Stimulated activated CD4-positive, alpha-beta T cell treated with anti-CD3 and anti-CD28 coated beads, Interleukin-15, amount 100 ng/mL, for 48 hours (primary cell): ENCODE data around the gene NEU4.
"Not testable (repeated sequence)": the region's sequence is repeated elsewhere in the genome, so short reads cannot be mapped to it uniquely, and the experiment has no call there.

Source experiments
- DNase-seq, 2 donors: peaks; one replicate each; pipeline ENCODE4 v3.0.0-alpha.2; 2020; ENCODE audit warnings: low read depth in 2 of 2

The NEU4 gene

DNA sequence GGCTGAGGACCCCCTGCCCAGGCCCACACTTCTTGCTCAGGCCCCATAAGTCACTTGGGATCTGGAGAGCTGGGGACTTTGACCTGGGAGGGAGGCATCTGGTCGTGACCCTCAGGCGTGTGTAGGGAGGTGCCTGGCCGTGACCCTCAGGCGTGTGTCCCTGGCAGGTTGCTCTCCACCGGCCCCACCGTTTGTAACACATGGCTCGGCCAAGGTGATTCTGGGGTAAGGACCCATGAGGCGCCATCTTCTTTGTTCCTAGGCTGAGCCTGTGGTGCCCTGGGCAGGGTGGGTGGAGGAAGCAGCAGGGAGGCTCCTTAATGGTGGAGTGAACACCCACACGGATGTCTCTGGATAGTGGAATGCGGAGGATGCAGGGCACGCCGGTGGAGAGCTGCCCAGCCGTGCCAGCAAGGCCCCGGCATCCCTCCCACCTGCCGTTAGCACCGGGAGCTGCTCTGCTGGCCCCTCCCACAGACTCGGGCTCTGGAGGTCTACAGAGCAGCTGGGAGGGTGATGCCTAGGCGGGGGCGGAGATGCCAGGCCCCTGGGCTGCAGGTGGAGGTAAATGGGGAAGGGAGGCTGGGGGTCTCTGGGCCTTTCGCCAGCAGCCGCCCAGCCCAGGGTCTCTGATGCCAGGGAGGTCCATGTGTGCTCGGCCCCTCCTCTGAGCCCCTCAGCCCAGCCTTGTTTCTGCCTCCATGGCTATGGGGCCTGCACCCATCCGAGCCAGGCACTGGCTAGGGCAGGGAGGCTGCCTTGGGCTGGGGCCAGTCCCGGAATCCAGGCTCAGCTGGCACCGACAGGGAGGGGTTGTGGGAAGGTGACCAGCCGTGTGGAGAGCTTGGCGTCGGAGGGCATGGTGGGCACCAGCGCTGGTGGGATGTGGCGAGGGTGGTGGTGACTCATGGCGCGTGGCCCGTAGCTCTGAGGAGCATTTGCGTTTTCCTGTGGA, 33.5 kb upstream of the NEU4 start:
- DNase-seq, result no peak

DNA sequence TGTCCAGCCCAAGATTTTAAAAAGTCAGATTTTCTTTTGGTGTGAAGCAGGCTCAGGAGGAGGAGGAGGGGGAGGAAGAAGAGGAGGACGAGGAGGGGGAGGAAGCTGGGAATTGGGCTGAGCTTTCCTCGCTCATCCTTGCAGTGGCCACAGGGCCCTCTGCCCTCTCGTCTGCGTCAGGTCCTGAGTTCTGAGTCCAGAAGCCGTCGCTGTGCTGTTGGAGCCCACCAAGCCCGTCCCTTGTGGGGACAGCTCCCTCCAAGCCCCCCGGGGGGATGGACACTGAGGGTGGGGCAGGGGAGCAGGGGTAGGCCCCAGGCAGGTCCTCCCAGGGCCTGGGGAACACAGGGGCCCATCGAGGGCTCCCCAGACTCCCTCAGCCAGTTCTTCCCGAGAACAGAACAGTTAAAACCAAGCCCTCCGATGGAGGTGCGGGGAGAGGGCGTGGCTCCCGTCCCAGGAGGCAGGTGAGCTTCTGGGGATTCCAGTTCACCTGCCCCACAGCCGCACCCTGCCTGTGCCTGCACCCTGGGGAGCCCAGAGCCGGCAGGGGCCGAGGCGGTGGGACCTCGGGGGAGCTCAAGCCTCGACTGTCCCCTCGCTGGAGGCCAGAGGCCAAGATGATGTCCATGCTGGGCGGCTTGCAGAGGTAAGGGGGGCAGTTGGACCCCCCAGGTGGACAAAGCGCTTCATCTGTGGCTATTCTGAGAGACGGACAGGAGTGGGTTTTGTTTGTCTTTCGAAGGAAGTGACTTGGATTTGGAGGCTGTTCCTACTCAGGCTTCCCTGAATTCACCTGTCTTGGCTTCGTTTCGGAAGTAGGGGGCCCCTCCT, 32.4 kb upstream of the NEU4 start, which contains the start of gene GAL3ST2:
TSS of gene GAL3ST2 (plus strand) at position 487 of the 834 bp plus-strand sequence. CDS start at position 621, 134 bp downstream.
- no peak for DNase-seq

DNA sequence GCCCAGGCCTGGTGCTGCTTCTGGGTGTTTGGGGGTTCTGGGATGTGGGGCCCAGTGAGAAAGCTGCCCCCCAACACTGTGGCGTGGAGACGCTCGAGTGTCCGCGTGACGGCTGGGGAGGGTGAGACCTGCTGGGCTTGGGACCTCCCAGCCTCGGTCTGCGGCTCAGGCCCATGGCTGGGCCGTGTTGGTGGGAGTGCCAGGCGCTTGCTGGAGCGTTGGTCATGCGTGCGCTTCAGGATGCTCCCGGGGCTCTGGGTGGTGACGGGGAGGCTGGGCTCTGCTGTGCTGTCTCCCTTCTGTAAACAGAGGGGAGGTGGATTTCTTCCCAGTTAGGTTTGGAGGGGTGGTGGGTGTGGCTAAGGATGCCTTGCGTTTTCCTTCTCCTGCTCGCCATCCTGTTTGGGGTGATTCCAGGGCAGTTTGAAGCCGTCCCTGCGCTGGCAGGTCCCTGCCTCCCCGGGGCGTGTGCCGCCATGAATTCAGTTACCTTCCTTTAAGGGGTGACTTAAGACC, 31.8 kb upstream of the NEU4 start:
- no peak for DNase-seq

DNA sequence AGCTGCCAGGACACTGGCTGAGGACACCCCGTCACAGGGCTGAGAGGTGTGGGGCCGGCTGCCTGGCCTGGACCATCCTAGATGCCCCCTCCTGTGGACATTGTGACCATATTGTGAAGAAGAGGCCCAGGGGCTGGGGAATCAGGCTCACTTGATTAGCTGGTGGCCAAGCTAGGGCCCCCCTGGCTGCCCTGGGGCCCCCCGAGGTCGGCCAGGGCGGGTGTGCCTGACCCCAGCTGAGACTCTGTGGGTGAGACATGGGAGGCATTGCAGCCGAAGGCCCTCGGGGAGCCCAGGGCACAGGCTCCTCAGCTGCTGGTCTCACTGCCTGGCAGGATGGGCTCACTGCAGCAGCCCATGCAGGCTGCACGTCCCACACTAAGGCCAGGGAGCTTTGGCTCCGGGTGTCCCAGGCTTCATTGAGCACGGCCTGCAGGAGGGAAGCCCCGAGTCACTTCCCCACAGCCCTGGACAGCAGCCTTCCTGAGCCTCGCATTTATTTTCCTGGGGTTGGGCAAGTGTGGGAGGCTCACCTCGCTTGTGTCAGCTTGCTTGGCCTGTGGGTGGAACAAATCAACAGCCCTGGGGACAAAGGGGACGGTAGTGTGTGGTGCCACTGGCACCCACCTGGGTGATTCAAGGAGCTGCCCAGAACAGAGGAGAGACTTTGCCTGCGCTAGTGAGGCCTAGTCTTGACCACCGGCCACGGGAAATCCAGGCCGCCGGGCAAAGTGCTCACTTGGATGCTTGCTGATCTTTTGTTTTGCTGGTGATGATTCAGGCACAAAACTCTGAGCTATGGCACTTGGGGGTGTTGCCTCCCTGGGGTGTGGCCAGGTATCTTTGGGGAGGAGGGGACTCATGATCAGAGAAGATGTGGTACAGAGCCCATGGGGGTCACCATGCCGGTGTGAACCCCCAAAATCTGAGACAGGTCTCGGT, 31.0 kb upstream of the NEU4 start:
- DNase-seq, result no peak

DNA sequence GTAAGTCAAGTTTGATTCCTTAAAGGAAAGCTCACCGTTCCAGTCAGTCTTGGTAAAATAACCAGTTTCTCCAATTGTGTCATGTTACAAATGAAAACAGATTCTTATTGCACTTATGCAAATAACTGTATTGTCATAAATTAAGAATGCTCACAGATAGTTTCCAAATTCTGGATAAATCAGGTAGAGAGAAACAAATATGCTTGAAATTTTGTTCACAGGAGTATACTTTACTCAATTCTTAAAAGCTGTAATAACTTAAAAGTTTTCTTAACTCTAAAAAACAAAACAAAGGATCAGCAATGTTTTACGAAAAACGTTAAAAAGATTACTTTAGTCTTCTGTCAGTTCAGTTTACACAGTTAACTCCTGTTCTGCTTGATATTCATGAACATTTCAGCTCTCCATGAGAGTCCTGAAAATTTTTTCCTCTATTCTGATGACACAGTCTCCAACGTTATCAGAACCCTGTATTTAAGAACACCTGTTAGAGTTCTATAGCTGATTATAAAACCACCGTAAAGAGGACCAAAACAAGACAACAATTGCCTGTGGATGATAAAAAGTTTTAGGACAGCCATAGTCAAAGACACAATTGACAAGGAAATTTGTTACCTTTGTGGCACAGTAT, 27.9 kb upstream of the NEU4 start:
- no peak for DNase-seq

DNA sequence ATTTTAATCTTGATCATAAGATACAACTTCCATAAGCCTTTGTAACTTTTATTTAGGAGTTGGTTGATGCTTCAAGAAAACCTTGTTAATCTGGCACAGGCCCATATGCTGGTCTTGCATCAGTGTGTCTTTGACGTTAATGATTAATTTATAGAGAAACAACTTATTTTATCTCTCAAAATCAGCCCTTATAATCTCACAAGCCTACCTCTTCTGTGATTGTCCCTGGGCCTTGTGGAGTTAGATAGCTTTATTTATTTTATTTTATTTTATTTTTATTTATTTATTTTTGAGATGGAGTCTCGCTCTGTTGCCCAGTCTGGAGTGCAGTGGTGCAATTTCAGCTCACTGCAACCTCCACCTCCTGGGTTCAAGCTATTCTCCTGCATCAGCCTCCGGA, 26.9 kb upstream of the NEU4 start:
- DNase-seq, result not testable (repeated sequence)

- no peak for DNase-seq
Observed at GRCh38 chr2:241788135-241788534, 20.9 kb upstream of the NEU4 start.

DNA sequence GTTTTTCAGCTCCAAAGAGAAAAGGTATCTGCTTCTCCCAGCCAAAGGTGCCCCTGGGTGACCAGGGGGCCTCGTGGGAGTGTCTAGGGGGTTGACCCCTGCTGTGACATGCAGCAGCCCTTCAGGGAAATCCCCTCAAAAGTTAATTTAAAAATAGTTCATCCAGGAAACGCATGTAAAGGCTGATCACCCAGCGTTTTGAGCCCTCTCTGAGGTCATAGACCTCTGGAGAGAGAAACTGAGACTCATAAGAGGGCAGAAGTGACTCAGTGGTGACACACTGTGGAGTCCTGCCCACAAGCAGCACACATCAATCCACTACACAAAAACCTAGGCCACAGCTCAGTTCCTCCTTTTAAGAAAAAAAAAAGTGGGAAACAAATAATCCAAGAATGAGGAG, 20.4 kb upstream of the NEU4 start:
- DNase-seq, result peak; percentile 30 to 57

GRCh38 chr2:241791385-241791784, 17.6 kb upstream of the NEU4 start:
- not testable (repeated sequence) for DNase-seq

DNA sequence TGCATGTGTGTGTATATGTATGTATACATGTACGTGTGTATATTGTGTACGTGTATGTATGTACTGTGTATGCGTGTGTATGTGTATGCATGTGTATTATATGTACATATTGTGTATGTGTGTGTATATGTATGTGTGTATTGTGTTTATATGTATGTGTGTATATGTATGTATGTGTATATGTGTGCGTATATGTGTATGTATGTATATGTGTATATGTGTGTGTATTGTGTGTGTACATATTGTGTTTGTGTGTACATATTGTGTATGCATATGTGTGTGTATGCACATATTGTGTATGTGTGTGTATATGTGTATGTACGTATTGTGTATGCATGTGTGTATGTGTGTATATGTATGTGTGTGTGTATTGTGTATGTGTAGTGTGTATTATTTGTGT, 15.6 kb upstream of the NEU4 start:
- no peak for DNase-seq

DNA sequence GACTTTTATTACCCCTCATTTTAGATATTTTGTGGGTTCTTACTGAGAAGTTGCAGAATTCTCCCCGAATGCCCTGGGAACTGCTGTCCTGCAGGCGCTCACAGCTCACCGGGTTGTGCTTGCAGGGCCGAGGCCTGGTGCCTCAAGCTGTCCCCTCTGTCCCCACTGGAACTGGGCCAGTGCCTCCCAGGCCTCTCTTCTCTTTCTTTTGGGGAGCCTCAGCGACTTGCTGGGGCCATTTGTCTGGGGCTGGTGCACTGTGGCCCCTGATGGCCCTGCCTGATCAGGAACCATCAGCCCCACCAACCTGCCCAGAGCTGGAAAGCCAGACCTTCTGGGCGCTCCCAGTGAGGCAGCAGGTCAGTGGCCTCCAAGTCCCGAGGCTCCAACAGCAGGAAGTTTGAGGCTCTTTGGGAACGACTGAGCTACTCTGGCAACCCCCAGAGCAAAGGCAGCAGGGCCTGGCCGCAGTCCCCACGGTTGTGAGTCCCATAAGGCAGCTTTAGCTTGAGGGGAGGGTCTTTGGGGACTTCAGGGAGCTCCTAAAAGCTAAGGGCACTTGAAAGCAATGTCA, 14.7 kb upstream of the NEU4 start:
- DNase-seq, result no peak

- no peak for DNase-seq
Observed at GRCh38 chr2:241795021-241795999, 13.7 kb upstream of the NEU4 start.

- no peak for DNase-seq
Observed at GRCh38 chr2:241796209-241796608, 12.8 kb upstream of the NEU4 start.

- DNase-seq, result no peak
Observed at GRCh38 chr2:241796610-241797138, 12.3 kb upstream of the NEU4 start.

GRCh38 chr2:241797441-241798080, 11.4 kb upstream of the NEU4 start:
- no peak for DNase-seq

- no peak for DNase-seq
Observed at GRCh38 chr2:241798081-241798630, 10.8 kb upstream of the NEU4 start.

GRCh38 chr2:241798631-241799521, 10.1 kb upstream of the NEU4 start:
- no peak for DNase-seq
